Heart right ventricle (tissue), 16 donors: ENCODE data around the gene GIT1. TPM values are rescaled to one million over a fixed set of nuclear protein-coding genes. Genes with fewer than 3 reads are reported as not detected.

ENCODE experiments used
- ATAC-seq, 8 donors: fragments of 200-7000 bp; cut with Tn5 transposase; one replicate each; pipeline ENCODE4 v1.9.1; 2020; ENCODE audit warnings: mild to moderate bottlenecking in 8 of 8, moderate library complexity in 8 of 8, moderate number of reproducible peaks in 1 of 8
- DNase-seq, 2 donors: peaks; one replicate each; pipeline ENCODE4 v3.0.0-alpha.2; 2020
- H3K27ac ChIP-seq, 10 donors: fragments of 200-600 bp; sonication (generic) in 2 of 10; one replicate each; pipeline versions ENCODE4 v1.5.0 to v1.8.0; 2020 to 2022; ENCODE audit warnings: mild to moderate bottlenecking in 3 of 10
- H3K27me3 ChIP-seq, 7 donors: fragments of 200-600 bp; one replicate each; pipeline ENCODE4 v1.8.0; 2021 to 2022; ENCODE audit warnings: mild to moderate bottlenecking in 2 of 7
- H3K36me3 ChIP-seq, 9 donors: fragments of 200-600 bp; sonication (generic) in 1 of 9; one replicate each; pipeline versions ENCODE4 v1.5.0 to v1.8.0; 2020 to 2022; ENCODE audit warnings: mild to moderate bottlenecking in 2 of 9
- H3K4me1 ChIP-seq, 9 donors: fragments of 200-600 bp; sonication (generic) in 1 of 9; one replicate each; pipeline versions ENCODE4 v1.5.0 to v1.8.0; 2020 to 2022; ENCODE audit warnings: mild to moderate bottlenecking in 4 of 9
- H3K4me3 ChIP-seq, 10 donors: fragments of 200-600 bp; sonication (generic) in 2 of 10; one replicate each; pipeline versions ENCODE4 v1.5.0 to v1.8.0; 2020 to 2022; ENCODE audit warnings: mild to moderate bottlenecking in 7 of 10, moderate library complexity in 2 of 10
- H3K9me3 ChIP-seq, 11 donors: fragments of 200-600 bp in 10 of 11; sonication (generic) in 2 of 11; one replicate each; pipeline versions ENCODE4 v1.5.0 to v1.8.0; 2013 to 2022; ENCODE audit warnings: mild to moderate bottlenecking in 2 of 11, control low read depth in 1 of 11, moderate library complexity in 1 of 11
- CTCF ChIP-seq, 9 donors: fragments of 200-600 bp; sonication (generic) in 2 of 9; IDR thresholded peaks; one replicate each; pipeline versions ENCODE4 v1.5.0 to v1.8.0; 2021 to 2022; ENCODE audit warnings: antibody characterized with exemption in 9 of 9, mild to moderate bottlenecking in 5 of 9, moderate library complexity in 1 of 9
- WGBS, 2 donors: extraction: QIAGEN DNeasy Blood & Tissue Kit; methylation state at CpG; one replicate each; pipeline ENCODE4 v1.1.7; 2013; ENCODE audit warnings: inconsistent platforms in 1 of 2; 5-methylcytosine and 5-hydroxymethylcytosine counted together
- intact Hi-C, 10 donors: fragments of 100-400 bp; cut with DNase I; formaldehyde crosslinking; loops; one replicate each; pipeline versions ENCODE4 v1.11.1 to v1.14.2; 2022
- polyA plus RNA-seq, 2 donors: library from polyadenylated mRNA; stranded (reverse); fragments of 200-250 nt; gene quantifications; one replicate each; pipeline ENCODE4 v1.2.3, GENCODE V29; 2013
- total RNA-seq, 10 donors: library from RNA; stranded (reverse); fragmentation: NEBNext Ultra II Directional in 3 of 10; extraction: Animal tissue kit (Norgen Biotek cat#: 25700) in 3 of 10; gene quantifications; one replicate each; pipeline versions ENCODE4 v1.2.1 to v1.2.4, GENCODE V29; 2021 to 2023
- donor health status: Arrhythmogenic right ventricular cardiomyopathy.
- donor health status: ischemic (EF 13 %, LVEDD 7.1; RV severe dilation, severe dysfunction).
- donor health status: healthy with polysubstance abuse.
- donor health status: DM: no; HTN: yes; CAD: no.
- donor health status: DM: no; HTN: no; CAD: no.
- donor health status: ischemic (EF 25% LVEDD 6.9; RV normal size, moderate dysfunction).
- donor health status: ischemic (EF 25% LVEDD 5.7; RV mildly dilated, moderate dysfunction).
- donor health status: healthy.
- donor health status: DM: yes; HTN: yes; CAD: no.
- donor health status: Ischemic cardiomyopathy.
- donor health status: ischemic (EF 35%, LVEDD 5.7; RV mildly dilated, moderate dysfunction).
- donor health status: nonischemic (EF 11% LVEDD 7.7; RV severe dilation, severe dysfunction).
- donor health status: DM: yes; HTN: yes; CAD: no.
- donor health status: PGD.
- donor health status: ischemic (EF 29% LVEDD 5.4; RV normal size, mild dysfunction).
- donor health status: nonischemic (EF 23%, LVEDD 6.1; RV moderate dilation, normal function).

The GIT1 gene
- total and polyA plus RNA-seq, 12 donors: 20.6 to 35.4 (median 28.9) TPM

DNA sequence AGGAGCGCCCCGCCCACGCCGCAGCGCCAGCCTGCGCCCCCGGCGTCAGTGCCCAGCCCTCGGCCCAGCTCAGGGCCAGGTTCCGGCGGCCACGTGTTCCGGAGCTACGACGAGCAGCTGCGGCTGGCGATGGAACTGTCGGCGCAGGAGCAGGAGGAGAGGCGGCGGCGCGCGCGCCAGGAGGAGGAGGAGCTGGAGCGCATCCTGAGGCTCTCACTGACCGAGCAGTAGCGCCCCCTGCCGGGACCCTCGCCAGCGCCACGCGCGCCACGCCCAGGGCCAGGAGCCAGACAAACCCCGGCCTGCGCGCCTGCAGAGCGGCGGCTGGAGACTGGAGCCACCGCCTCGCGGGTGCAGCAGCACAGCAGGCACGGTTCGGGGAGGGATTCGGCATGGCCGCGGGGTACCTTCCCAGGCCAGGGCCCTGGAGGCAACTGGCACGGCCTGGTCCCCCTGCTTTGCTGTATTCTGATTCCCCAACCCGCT lies 23.9 kb upstream of the GIT1 start:
- H3K9me3 ChIP-seq: no peaks in the 10 kb centered on the region
- WGBS, 2 donors: 1% methylated on average over 26 to 50 of the region's 50 CpGs
- peak; percentile 86 to 99 (median 94) for TF ChIP-seq CTCF (IDR thresholded peaks at IDR 0.05)
- ATAC-seq (peak; percentile 71 to 86 (median 81)), DNase-seq (peak; percentile 95 to 98)
- H3K27me3 ChIP-seq: peaks cover 0 to 33% (median 0%) of the 10 kb centered on the region in 7 donors
- H3K36me3 ChIP-seq: peaks cover 0 to 11% (median 0%) of the 10 kb centered on the region in 9 donors
- intact Hi-C loops: loop anchor here in 3 of 10 donors (5.0 to 10.0 kb wide), 3 partner anchors 36 to 321 kb away; partner anchors contain the start of gene SSH2 (in 1 of the 3)
- H3K4me1 ChIP-seq: peaks cover 14 to 58% (median 46%) of the 10 kb centered on the region in 9 donors
- peak overlapping the region in 9 of 10 donors; percentile 11 to 56 (median 33) for H3K27ac ChIP-seq
- peak overlapping the region; percentile 10 to 53 (median 44) for H3K4me3 ChIP-seq

DNA sequence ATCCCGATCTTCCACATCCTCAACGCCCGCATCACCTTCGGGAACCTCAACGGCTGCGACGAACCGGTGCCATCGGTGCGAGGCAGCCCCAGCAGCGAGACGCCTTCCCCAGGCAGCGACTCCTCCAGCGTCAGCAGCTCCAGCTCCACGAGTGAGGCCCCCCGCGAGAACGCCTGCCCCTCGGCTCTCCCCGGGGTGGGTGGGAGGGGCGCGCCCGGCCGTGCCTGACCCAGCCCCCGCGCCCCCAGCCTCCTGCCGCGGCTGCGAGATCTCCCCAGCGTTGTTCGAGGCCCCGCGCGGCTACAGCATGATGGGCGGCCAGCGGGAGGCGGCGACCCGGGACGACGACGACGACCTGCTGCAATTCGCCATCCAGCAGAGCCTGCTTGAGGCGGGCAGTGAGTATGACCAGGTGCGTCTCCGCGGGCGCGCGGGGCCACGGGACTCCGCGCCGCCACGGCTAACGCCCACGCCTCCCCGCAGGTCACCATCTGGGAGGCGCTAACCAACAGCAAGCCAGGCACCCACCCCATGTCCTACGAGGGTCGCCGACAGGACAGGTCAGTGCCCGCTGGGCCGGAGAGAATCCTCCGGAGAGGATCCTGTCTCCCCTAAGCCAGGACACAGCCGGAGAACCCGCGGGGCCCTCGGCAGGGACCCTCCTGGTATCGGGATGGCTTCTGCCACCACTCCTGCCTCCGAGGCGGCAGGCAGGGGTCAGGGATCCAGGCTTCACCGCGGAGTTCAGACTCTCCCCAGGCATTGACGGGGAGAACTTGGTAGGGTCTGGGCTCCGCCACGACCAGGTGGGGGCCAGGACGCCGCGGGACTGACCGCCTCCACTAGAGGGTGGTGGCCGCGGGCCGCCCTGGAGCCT lies 23.2 kb upstream of the GIT1 start:
- WGBS, 2 donors: 33 to 50% methylated on average over 78 to 85 of the region's 85 CpGs
- Histone ChIP-seq H3K4me3 (peak overlapping the region; percentile 10 to 53 (median 44)), H3K27ac (peak overlapping the region in 5 of 10 donors; percentile 20 to 56 (median 38)), H3K9me3 (no peaks in the 10 kb centered on the region), H3K27me3 (peaks cover 0 to 33% (median 0%) of the 10 kb centered on the region in 7 donors), H3K4me1 (peaks cover 10 to 51% (median 39%) of the 10 kb centered on the region in 9 donors), H3K36me3 (peaks cover 0 to 11% (median 0%) of the 10 kb centered on the region in 9 donors)
- DNase-seq (no peak), ATAC-seq (peak in 2 of 8 donors; percentile 0 to 11)
- intact Hi-C loops: loop anchor here in 3 of 10 donors (5.0 to 10.0 kb wide), 3 partner anchors 35 to 322 kb away; partner anchors contain the start of gene SSH2 (in 1 of the 3)
- no peak for TF ChIP-seq CTCF (IDR thresholded peaks at IDR 0.05)

DNA sequence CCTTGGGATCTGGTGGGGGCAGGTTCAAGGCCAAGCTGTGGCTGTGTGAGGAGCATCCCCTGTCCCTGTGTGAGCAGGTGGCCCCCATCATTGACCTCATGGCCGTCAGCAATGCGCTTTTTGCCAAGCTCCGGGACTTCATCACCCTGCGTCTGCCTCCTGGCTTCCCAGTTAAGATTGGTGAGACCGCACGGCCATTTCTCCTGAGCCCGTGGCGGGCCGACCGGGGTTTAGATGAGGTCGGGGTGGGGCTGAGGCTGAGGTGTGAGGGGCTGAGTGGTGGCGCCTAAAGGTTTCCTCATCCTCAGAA lies 22.6 kb upstream of the GIT1 start:
- intact Hi-C loops: loop anchor here in 3 of 10 donors (5.0 to 10.0 kb wide), 3 partner anchors 35 to 323 kb away; partner anchors contain the start of gene SSH2 (in 1 of the 3)
- no peak overlapping the region for H3K27ac ChIP-seq
- H3K36me3 ChIP-seq: peaks cover 0 to 11% (median 0%) of the 10 kb centered on the region in 9 donors
- no peak for DNase-seq
- no peak for ATAC-seq
- H3K27me3 ChIP-seq: peaks cover 0 to 33% (median 0%) of the 10 kb centered on the region in 7 donors
- TF ChIP-seq CTCF (IDR thresholded peaks at IDR 0.05): no peak
- H3K4me1 ChIP-seq: peaks cover 5 to 45% (median 33%) of the 10 kb centered on the region in 9 donors
- 90 to 94% methylated on average over 12 of the region's 12 CpGs for WGBS, 2 donors
- no peak overlapping the region for H3K4me3 ChIP-seq
- no peaks in the 10 kb centered on the region for H3K9me3 ChIP-seq

DNA sequence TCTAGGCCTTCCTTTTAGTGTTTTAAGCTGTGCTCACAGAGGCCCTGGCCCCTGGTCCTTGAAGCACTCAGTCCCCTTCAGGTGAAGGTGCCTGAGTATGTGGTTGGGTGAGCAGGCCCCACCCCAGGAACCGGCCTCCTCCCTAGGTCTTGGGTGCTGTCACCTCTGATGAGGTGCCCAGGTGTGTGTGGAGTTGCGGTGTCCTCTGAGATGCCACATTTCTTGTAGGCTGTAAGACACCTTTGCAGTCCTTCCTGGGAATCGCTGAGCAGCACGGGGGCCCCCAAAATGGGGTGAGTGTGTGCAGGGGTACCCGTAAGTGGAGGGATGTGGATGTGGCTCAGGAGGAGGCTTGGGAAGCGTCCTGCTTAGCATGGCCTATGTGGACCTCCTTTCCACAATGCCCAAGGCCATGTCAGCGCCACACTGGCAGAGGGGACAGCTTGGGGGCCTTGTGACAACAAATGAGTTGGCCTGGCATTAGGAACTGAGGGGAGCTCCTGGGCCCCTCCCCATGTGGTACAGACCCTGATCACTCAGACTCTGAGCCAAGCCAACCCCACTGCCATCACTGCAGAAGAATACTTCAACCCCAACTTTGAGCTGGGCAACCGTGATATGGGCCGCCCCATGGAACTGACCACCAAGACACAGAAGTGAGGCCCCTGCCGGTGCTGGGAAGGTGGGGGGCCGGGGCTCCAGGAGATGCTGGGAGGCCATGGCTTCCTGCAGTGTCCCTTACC lies 22.1 kb upstream of the GIT1 start:
- Histone ChIP-seq H3K4me3 (no peak overlapping the region), H3K27me3 (peaks cover 0 to 28% (median 0%) of the 10 kb centered on the region in 7 donors), H3K9me3 (no peaks in the 10 kb centered on the region), H3K4me1 (peaks cover 5 to 39% (median 27%) of the 10 kb centered on the region in 9 donors), H3K36me3 (peaks cover 0 to 11% (median 0%) of the 10 kb centered on the region in 9 donors), H3K27ac (no peak overlapping the region)
- intact Hi-C loops: loop anchor here in 3 of 10 donors (5.0 to 10.0 kb wide), 3 partner anchors 34 to 323 kb away; partner anchors contain the start of gene SSH2 (in 1 of the 3)
- no peak for TF ChIP-seq CTCF (IDR thresholded peaks at IDR 0.05)
- DNase-seq (no peak), ATAC-seq (no peak)
- WGBS, 2 donors: 98 to 99% methylated on average over 11 of the region's 11 CpGs
